HEK293T (cell line): ENCODE results near the gene TSACC.
"Not testable (repeated sequence)": the region's sequence is repeated elsewhere in the genome, so short reads cannot be mapped to it uniquely, and the experiment has no call there.

Experiments used
- BHLHE40 ChIP-seq: fragments of 450-650 bp; IDR thresholded peaks from 2 replicates; pipeline ENCODE4 v1.6.1; 2016; ENCODE audit warnings: mild to moderate bottlenecking, moderate library complexity, borderline replicate concordance
- ELF4 ChIP-seq: fragments of 450-650 bp; IDR thresholded peaks from 2 replicates; pipeline ENCODE4 v1.6.1; 2017; ENCODE audit warnings: antibody characterized with exemption
- FOXA1 ChIP-seq: fragments of 450-650 bp; IDR thresholded peaks from 2 replicates; pipeline ENCODE4 v1.6.1; 2016; ENCODE audit warnings: mild to moderate bottlenecking
- FOXM1 ChIP-seq: fragments of 450-650 bp; IDR thresholded peaks from 2 replicates; pipeline ENCODE4 v1.6.1; 2017; ENCODE audit warnings: mild to moderate bottlenecking, borderline replicate concordance
- HDGF ChIP-seq: fragments of 450-650 bp; IDR thresholded peaks from 2 replicates; pipeline ENCODE4 v1.6.1; 2017; ENCODE audit warnings: antibody characterized with exemption, borderline replicate concordance
- NFRKB ChIP-seq: fragments of 450-650 bp; IDR thresholded peaks from 2 replicates; pipeline ENCODE4 v1.6.1; 2016; ENCODE audit warnings: mild to moderate bottlenecking, moderate library complexity
- SP1 ChIP-seq: fragments of 450-650 bp; IDR thresholded peaks from 2 replicates; pipeline ENCODE4 v1.6.1; 2017
- SUZ12 ChIP-seq: fragments of 450-650 bp; IDR thresholded peaks from 2 replicates; pipeline ENCODE4 v1.6.1; 2016; ENCODE audit warnings: mild to moderate bottlenecking
- TARDBP ChIP-seq: fragments of 450-650 bp; IDR thresholded peaks from 2 replicates; pipeline ENCODE4 v1.6.1; 2016
- ZNF384 ChIP-seq: fragments of 450-650 bp; IDR thresholded peaks from 2 replicates; pipeline ENCODE4 v1.6.1; 2016

DNA sequence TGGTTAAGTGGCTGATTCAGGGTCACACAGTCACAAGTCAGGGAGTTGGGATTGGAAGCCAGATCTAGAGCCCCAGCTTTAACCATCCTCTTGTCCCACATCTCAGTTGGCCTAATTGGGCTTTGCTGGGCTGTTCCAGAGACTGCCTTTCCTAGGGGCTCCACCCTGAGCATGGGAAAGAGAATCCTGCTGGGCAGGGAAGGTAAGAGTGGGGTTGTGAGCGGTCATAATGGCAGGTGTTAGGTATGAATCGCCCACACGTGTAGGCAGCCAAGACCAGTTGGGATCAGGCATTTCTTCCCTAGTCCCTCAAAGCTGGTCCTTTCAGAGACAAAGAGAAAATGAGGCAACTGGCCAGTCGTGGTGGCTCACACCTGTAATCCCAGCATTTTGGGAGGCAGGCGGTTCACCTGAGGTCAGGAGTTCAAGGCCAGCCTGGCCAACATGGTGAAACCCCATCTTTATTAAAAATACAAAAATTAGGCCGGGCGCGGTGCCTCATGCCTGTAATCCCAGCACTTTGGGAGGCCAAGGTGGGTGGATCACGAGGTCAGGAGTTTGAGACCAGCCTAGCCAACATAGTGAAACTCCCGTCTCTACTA is 31.5 kb downstream of the TSACC start:
- not testable (repeated sequence) for TF ChIP-seq ELF4, HDGF, SUZ12, ZNF384, FOXM1, TARDBP, SP1, NFRKB, BHLHE40, FOXA1
